Measurements from ENCODE around the gene ADAMTS1. TPM values are rescaled to one million over a fixed set of nuclear protein-coding genes. Genes with fewer than 3 reads are reported as not detected.

Gene ADAMTS1
- total RNA-seq, 1 experiment from 2014 or later, result 17.8 TPM

GRCh38 chr21:26788790-26789189, 56.4 kb downstream of the ADAMTS1 start:
- no peak overlapping the region for H3K4me2 ChIP-seq (ENCODE audit: insufficient read depth, insufficient read length, low read length)
- H3K79me2 ChIP-seq (ENCODE audit: insufficient read depth, low read length), result no peaks in the 10 kb centered on the region
- H3K9me3 Mint-ChIP-seq, result no peaks in the 10 kb centered on the region
- H2BK120ac ChIP-seq (ENCODE audit: low read depth, low read length, poor library complexity, severe bottlenecking), result no peak overlapping the region
- H2AFZ ChIP-seq (ENCODE audit: low read length), result no peak overlapping the region
- H3K27ac ChIP-seq (ENCODE audit: insufficient read length, low read depth, low read length), result no peak overlapping the region
- H3K18ac ChIP-seq (ENCODE audit: insufficient read length, low read depth, low read length), result no peak overlapping the region
- no peak overlapping the region for H2AK5ac ChIP-seq (ENCODE audit: insufficient read length, low read length)
- no peak overlapping the region for H4K8ac ChIP-seq (replicated peaks; ENCODE audit: insufficient read length, low read depth, low read length)
- no peaks in the 10 kb centered on the region for H3K23me2 ChIP-seq (ENCODE audit: insufficient read length, low read depth, low read length, poor library complexity, severe bottlenecking)
- no peak for DNase-seq
- H3K36me3 Mint-ChIP-seq (ENCODE audit: insufficient read depth in 1 of 3, low read depth in 3 of 3), result no peaks in the 10 kb centered on the region
- H3K14ac ChIP-seq (ENCODE audit: insufficient read depth, low read length), result no peak overlapping the region
- no peaks in the 10 kb centered on the region for H3K27me3 Mint-ChIP-seq (ENCODE audit: low read depth)
- no peaks in the 10 kb centered on the region for H3K4me1 ChIP-seq (ENCODE audit: insufficient read depth, low read length)
- no CpG with 5 or more reads among the region's 8 CpGs for WGBS (ENCODE audit: extremely low coverage, insufficient read length, low lambda C conversion rate)
- H3K4ac ChIP-seq (ENCODE audit: low read depth, low read length), result no peak overlapping the region
- no peak overlapping the region for H2BK15ac ChIP-seq (ENCODE audit: low read depth, low read length)
- no peak overlapping the region for H3K23ac ChIP-seq (ENCODE audit: insufficient read length, low read depth, low read length)
- no peaks in the 10 kb centered on the region for H4K20me1 ChIP-seq (ENCODE audit: control insufficient read depth, insufficient read depth, insufficient read length)
- H3K27me3 ChIP-seq (ENCODE audit: insufficient read depth, low read length), result no peaks in the 10 kb centered on the region
- H2BK20ac ChIP-seq (ENCODE audit: low read depth, low read length, poor library complexity, severe bottlenecking), result no peak overlapping the region
- H3K4me3 Mint-ChIP-seq, result no peak overlapping the region
- H2BK12ac ChIP-seq (ENCODE audit: insufficient read length, low read depth, low read length), result no peak overlapping the region
- H3K4me1 Mint-ChIP-seq, result no peaks in the 10 kb centered on the region
- H3K27ac Mint-ChIP-seq, result no peak overlapping the region
- H2BK5ac ChIP-seq (ENCODE audit: insufficient read length, low read length), result no peak overlapping the region
- H4K5ac ChIP-seq (ENCODE audit: insufficient read length, low read depth, low read length), result no peak overlapping the region
- H4K91ac ChIP-seq (ENCODE audit: insufficient read length, low read depth, low read length), result no peak overlapping the region
- no peak overlapping the region for H3K9ac ChIP-seq (ENCODE audit: extremely low read depth, insufficient read length, low read length)
- H3T11ph ChIP-seq (ENCODE audit: low read length), result no peak overlapping the region
- no peak for TF ChIP-seq CTCF (conservative IDR thresholded peaks at IDR 0.05)
- H3K79me1 ChIP-seq (ENCODE audit: insufficient read depth, low read depth, low read length, poor library complexity, severe bottlenecking), result no peaks in the 10 kb centered on the region
- H3K9me3 ChIP-seq (ENCODE audit: control insufficient read depth, low read depth, low read length), result no peaks in the 10 kb centered on the region
- H3K56ac ChIP-seq (ENCODE audit: insufficient read length, low read depth, low read length), result no peak overlapping the region

Other genes starting within 250 kb of the ADAMTS1 start
- 0.90 and 0.99 TPM in 2 replicates for gene ADAMTS5, start 121.7 kb upstream of the ADAMTS1 start, total RNA-seq (2021)